ENCODE data around the gene ILDR2.

Gene ILDR2

GRCh38 chr1:166980818-166981217 is 5.5 kb upstream of the ILDR2 start:
- H3K36me3 Mint-ChIP-seq: peaks cover 0 to under 1% of the 10 kb centered on the region in 2 donors
- DNase-seq (no peak), ATAC-seq (replicated peaks) (peak; percentile 20 to 38)
- H3K27ac Mint-ChIP-seq: no peak overlapping the region
- no peak overlapping the region for H3K4me3 Mint-ChIP-seq
- peaks cover 0 to under 1% of the 10 kb centered on the region in 2 donors for H3K9me3 Mint-ChIP-seq
- peaks cover 30 to 33% of the 10 kb centered on the region in 2 donors for H3K27me3 Mint-ChIP-seq
- peaks cover 8 to 12% of the 10 kb centered on the region in 2 donors for H3K4me1 Mint-ChIP-seq

- H3K36me3 Mint-ChIP-seq: no peaks in the 10 kb centered on the region
- H3K27me3 Mint-ChIP-seq: peaks cover 29 to 30% of the 10 kb centered on the region in 2 donors
- no peak overlapping the region for H3K4me3 Mint-ChIP-seq
- DNase-seq: no peak
- H3K4me1 Mint-ChIP-seq: peaks cover 8 to 15% of the 10 kb centered on the region in 2 donors
- H3K9me3 Mint-ChIP-seq: no peaks in the 10 kb centered on the region
- H3K27ac Mint-ChIP-seq: no peak overlapping the region
- no peak for ATAC-seq (replicated peaks)
Observed at GRCh38 chr1:166980383-166980782, 5.0 kb upstream of the ILDR2 start.

GRCh38 chr1:166978821-166979220 is 3.5 kb upstream of the ILDR2 start:
- H3K4me1 Mint-ChIP-seq: peaks cover 18 to 28% of the 10 kb centered on the region in 2 donors
- DNase-seq: no peak
- no peak overlapping the region for H3K4me3 Mint-ChIP-seq
- no peaks in the 10 kb centered on the region for H3K9me3 Mint-ChIP-seq
- ATAC-seq (replicated peaks): peak; percentile 66 to 72
- no peaks in the 10 kb centered on the region for H3K36me3 Mint-ChIP-seq
- no peak overlapping the region for H3K27ac Mint-ChIP-seq
- H3K27me3 Mint-ChIP-seq: peaks cover 27 to 31% of the 10 kb centered on the region in 2 donors

- peaks cover 18 to 33% of the 10 kb centered on the region in 2 donors for H3K4me1 Mint-ChIP-seq
Observed at GRCh38 chr1:166977951-166978350, 2.6 kb upstream of the ILDR2 start.

GRCh38 chr1:166974647-166975345 is 544 bp downstream of the ILDR2 start:
- H3K27me3 Mint-ChIP-seq: peaks cover 51 to 54% of the 10 kb centered on the region in 2 donors
- peaks cover 18 to 33% of the 10 kb centered on the region in 2 donors for H3K4me1 Mint-ChIP-seq

More at GRCh38 chr1:166977951-166978350, 2.6 kb upstream of the ILDR2 start:
- H3K27me3 Mint-ChIP-seq: peaks cover 35 to 36% of the 10 kb centered on the region in 2 donors
- H3K9me3 Mint-ChIP-seq: no peaks in the 10 kb centered on the region
- no peaks in the 10 kb centered on the region for H3K36me3 Mint-ChIP-seq
- DNase-seq (no peak), ATAC-seq (replicated peaks) (no peak)
- H3K27ac Mint-ChIP-seq: no peak overlapping the region
- H3K4me3 Mint-ChIP-seq: no peak overlapping the region

GRCh38 chr1:166972826-166973225 is 2.5 kb downstream of the ILDR2 start:
- no peak for ATAC-seq (replicated peaks)
- DNase-seq: no peak
- H3K36me3 Mint-ChIP-seq: no peaks in the 10 kb centered on the region
- H3K4me3 Mint-ChIP-seq: no peak overlapping the region
- no peaks in the 10 kb centered on the region for H3K9me3 Mint-ChIP-seq
- H3K4me1 Mint-ChIP-seq: peaks cover 18 to 35% of the 10 kb centered on the region in 2 donors
- H3K27me3 Mint-ChIP-seq: peaks cover 59 to 62% of the 10 kb centered on the region in 2 donors
- no peak overlapping the region for H3K27ac Mint-ChIP-seq

More at GRCh38 chr1:166974647-166975345, 544 bp downstream of the ILDR2 start:
- no peaks in the 10 kb centered on the region for H3K9me3 Mint-ChIP-seq
- no peaks in the 10 kb centered on the region for H3K36me3 Mint-ChIP-seq
- ATAC-seq (replicated peaks) (peak in 1 of 2 donors; percentile 26), DNase-seq (no peak)
- peak overlapping the region; percentile 67 for H3K27ac Mint-ChIP-seq
- peak overlapping the region; percentile 83 to 87 for H3K4me3 Mint-ChIP-seq

- H3K36me3 Mint-ChIP-seq: no peaks in the 10 kb centered on the region
- H3K27ac Mint-ChIP-seq: no peak overlapping the region
- peaks cover 63 to 64% of the 10 kb centered on the region in 2 donors for H3K27me3 Mint-ChIP-seq
- no peaks in the 10 kb centered on the region for H3K9me3 Mint-ChIP-seq
- DNase-seq (no peak), ATAC-seq (replicated peaks) (no peak)
- H3K4me1 Mint-ChIP-seq: peaks cover 18 to 35% of the 10 kb centered on the region in 2 donors
- H3K4me3 Mint-ChIP-seq: no peak overlapping the region
Observed at GRCh38 chr1:166972193-166972592, 3.1 kb downstream of the ILDR2 start.

- Mint-ChIP-seq H3K36me3 (no peaks in the 10 kb centered on the region), H3K27ac (no peak overlapping the region), H3K9me3 (no peaks in the 10 kb centered on the region), H3K4me3 (no peak overlapping the region), H3K4me1 (peaks cover 15 to 32% of the 10 kb centered on the region in 2 donors), H3K27me3 (peaks cover 61 to 64% of the 10 kb centered on the region in 2 donors)
- ATAC-seq (replicated peaks) (no peak), DNase-seq (no peak)
Observed at GRCh38 chr1:166971252-166971651, 4.1 kb downstream of the ILDR2 start.

- ATAC-seq (replicated peaks) (peak; percentile 38 to 67), DNase-seq (no peak)
- H3K36me3 Mint-ChIP-seq: no peaks in the 10 kb centered on the region
- peaks cover 46 to 50% of the 10 kb centered on the region in 2 donors for H3K27me3 Mint-ChIP-seq
- H3K9me3 Mint-ChIP-seq: no peaks in the 10 kb centered on the region
- no peak overlapping the region for H3K4me3 Mint-ChIP-seq
- peaks cover 7 to 15% of the 10 kb centered on the region in 2 donors for H3K4me1 Mint-ChIP-seq
- no peak overlapping the region for H3K27ac Mint-ChIP-seq
Observed at GRCh38 chr1:166969074-166969677, 6.2 kb downstream of the ILDR2 start.

- DNase-seq (no peak), ATAC-seq (replicated peaks) (no peak)
- no peak overlapping the region for H3K4me3 Mint-ChIP-seq
- H3K9me3 Mint-ChIP-seq: peaks cover 7 to 8% of the 10 kb centered on the region in 2 donors
- no peaks in the 10 kb centered on the region for H3K4me1 Mint-ChIP-seq
- H3K27me3 Mint-ChIP-seq: peaks cover 19 to 23% of the 10 kb centered on the region in 2 donors
- H3K27ac Mint-ChIP-seq: no peak overlapping the region
- H3K36me3 Mint-ChIP-seq: no peaks in the 10 kb centered on the region
Observed at GRCh38 chr1:166960858-166961474, 14.4 kb downstream of the ILDR2 start.

GRCh38 chr1:166956872-166957271 is 18.5 kb downstream of the ILDR2 start:
- no peaks in the 10 kb centered on the region for H3K4me1 Mint-ChIP-seq
- H3K27ac Mint-ChIP-seq: no peak overlapping the region
- peaks cover 23% of the 10 kb centered on the region in 2 donors for H3K27me3 Mint-ChIP-seq
- H3K9me3 Mint-ChIP-seq: peaks cover 7 to 8% of the 10 kb centered on the region in 2 donors
- no peaks in the 10 kb centered on the region for H3K36me3 Mint-ChIP-seq
- DNase-seq (no peak), ATAC-seq (replicated peaks) (no peak)
- no peak overlapping the region for H3K4me3 Mint-ChIP-seq

- Mint-ChIP-seq H3K4me1 (no peaks in the 10 kb centered on the region), H3K36me3 (no peaks in the 10 kb centered on the region), H3K4me3 (no peak overlapping the region), H3K27me3 (peaks cover 23% of the 10 kb centered on the region in 2 donors), H3K9me3 (peaks cover 7 to 8% of the 10 kb centered on the region in 2 donors), H3K27ac (no peak overlapping the region)
- no peak for DNase-seq
- ATAC-seq (replicated peaks): no peak
Observed at GRCh38 chr1:166956057-166956850, 19.1 kb downstream of the ILDR2 start.

GRCh38 chr1:166953491-166953890 is 21.8 kb downstream of the ILDR2 start:
- Mint-ChIP-seq H3K36me3 (no peaks in the 10 kb centered on the region), H3K27ac (no peak overlapping the region), H3K9me3 (peaks cover 2 to 3% of the 10 kb centered on the region in 2 donors), H3K4me3 (no peak overlapping the region), H3K27me3 (peaks cover 19 to 23% of the 10 kb centered on the region in 2 donors), H3K4me1 (no peaks in the 10 kb centered on the region)
- DNase-seq: no peak
- ATAC-seq (replicated peaks): no peak
